ENCODE results near the gene ONECUT3. TPM values are rescaled to one million over a fixed set of nuclear protein-coding genes. Genes with fewer than 3 reads are reported as not detected.

ONECUT3 gene
- total RNA-seq, 4 donors from 2014 or later = not detected

- no peak overlapping the region for H3K4me3 ChIP-seq (ENCODE audit: low read depth, poor library complexity, severe bottlenecking)
- WGBS, 2 donors = 3% methylated on average over 15 to 29 of the region's 45 CpGs
- TF ChIP-seq POLR2A (IDR thresholded peaks at IDR 0.05) (no peak), CTCF (IDR thresholded peaks at IDR 0.05) (no peak)
- intact Hi-C loops (cut with DNase I; ENCODE audit: low total_unique reads) = no loop called here
- no peak for DNase-seq (ENCODE audit: low spot score in 2 of 2)
These were observed 4.4 kb upstream of the ONECUT3 start for GRCh38 chr19:1748873-1749341.

- 1 to 2% methylated on average over 31 to 85 of the region's 99 CpGs for WGBS, 2 donors
- H3K4me3 ChIP-seq (ENCODE audit: low read depth, poor library complexity, severe bottlenecking) = no peak overlapping the region
- intact Hi-C loops (cut with DNase I; ENCODE audit: low total_unique reads) = no loop called here
- no peak for TF ChIP-seq POLR2A (IDR thresholded peaks at IDR 0.05)
- TF ChIP-seq CTCF (IDR thresholded peaks at IDR 0.05) = no peak
- no peak for DNase-seq (ENCODE audit: low spot score in 2 of 2)
These were observed 3.6 kb upstream of the ONECUT3 start for GRCh38 chr19:1749373-1750342.

- no peak for DNase-seq (ENCODE audit: low spot score in 2 of 2)
- intact Hi-C loops (cut with DNase I; ENCODE audit: low total_unique reads) = no loop called here
- no peak overlapping the region for H3K4me3 ChIP-seq (ENCODE audit: low read depth, poor library complexity, severe bottlenecking)
- 0 to 4% methylated on average over 13 to 14 of the region's 14 CpGs for whole genome bisulfite sequencing, 2 donors
- TF ChIP-seq POLR2A (IDR thresholded peaks at IDR 0.05) (no peak), CTCF (IDR thresholded peaks at IDR 0.05) (no peak)
These were observed 2.8 kb upstream of the ONECUT3 start for GRCh38 chr19:1750343-1751021.

- DNase-seq (ENCODE audit: low spot score in 2 of 2) = no peak
- WGBS, 2 donors = 6 to 7% methylated on average over 16 of the region's 16 CpGs
- no peak overlapping the region for H3K4me3 ChIP-seq (ENCODE audit: low read depth, poor library complexity, severe bottlenecking)
- TF ChIP-seq CTCF (IDR thresholded peaks at IDR 0.05) (no peak), POLR2A (IDR thresholded peaks at IDR 0.05) (no peak)
- intact Hi-C loops (cut with DNase I; ENCODE audit: low total_unique reads) = no loop called here
These were observed 1.8 kb upstream of the ONECUT3 start for GRCh38 chr19:1751367-1752008.

- intact Hi-C loops (cut with DNase I; ENCODE audit: low total_unique reads) = no loop called here
- no peak for DNase-seq (ENCODE audit: low spot score in 2 of 2)
- no peak overlapping the region for H3K4me3 ChIP-seq (ENCODE audit: low read depth, poor library complexity, severe bottlenecking)
- no peak for TF ChIP-seq POLR2A (IDR thresholded peaks at IDR 0.05)
- TF ChIP-seq CTCF (IDR thresholded peaks at IDR 0.05) = no peak
- 3 to 5% methylated on average over 13 to 15 of the region's 16 CpGs for WGBS, 2 donors
These were observed 1.1 kb upstream of the ONECUT3 start for GRCh38 chr19:1752009-1752756.

Data from lower leg skin (tissue), 4 donors.